Sciatic nerve (tissue), 2 donors: ENCODE results near the gene ACSL4. TPM values are rescaled to one million over a fixed set of nuclear protein-coding genes. Genes with fewer than 3 reads are reported as not detected.

Experiments
- ATAC-seq: fragments of 200-7000 bp; cut with Tn5 transposase; one replicate; pipeline ENCODE4 v1.9.1; 2020; ENCODE audit warnings: mild to moderate bottlenecking, moderate library complexity
- DNase-seq: peaks from one replicate; pipeline ENCODE4 v3.0.0-alpha.2; 2020; ENCODE audit warnings: low spot score
- intact Hi-C: fragments of 100-400 bp; cut with DNase I; formaldehyde crosslinking; loops from one replicate; pipeline ENCODE4 v1.14.2; 2022
- total RNA-seq: library from RNA; stranded (reverse); fragmentation: NEBNext Ultra II Directional; extraction: Animal tissue kit (Norgen Biotek cat#: 25700); gene quantifications from one replicate; pipeline ENCODE4 v1.2.1, GENCODE V29; 2021
- donor health status: DM: no; HTN: no; CAD: no.
- donor health status: DM: no; HTN: no; CAD: no.

Gene ACSL4
- total RNA-seq, 1 donor from 2014 or later, result 29.5 TPM

DNA sequence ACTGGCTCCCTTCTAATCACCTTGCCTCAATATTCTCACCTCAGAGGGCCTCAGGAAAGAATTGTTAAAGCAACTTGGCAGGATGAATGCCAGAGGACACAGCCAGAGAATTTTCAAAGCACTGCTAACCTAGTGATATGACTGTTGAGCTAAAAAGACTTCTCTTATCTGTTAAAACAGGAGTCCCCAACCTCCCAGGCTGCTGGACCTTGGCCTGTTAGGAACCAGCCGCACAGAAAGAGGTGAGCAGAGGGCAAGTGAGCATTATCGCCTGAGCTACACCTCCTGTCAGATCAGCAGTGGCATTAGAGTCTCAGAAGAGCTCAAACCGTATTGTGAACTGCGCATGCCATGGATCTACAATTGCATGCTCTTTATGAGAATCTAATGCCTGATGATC lies 106.4 kb downstream of the ACSL4 start:
- intact Hi-C loops, result no loop called here
- DNase-seq (no peak), ATAC-seq (no peak)

DNA sequence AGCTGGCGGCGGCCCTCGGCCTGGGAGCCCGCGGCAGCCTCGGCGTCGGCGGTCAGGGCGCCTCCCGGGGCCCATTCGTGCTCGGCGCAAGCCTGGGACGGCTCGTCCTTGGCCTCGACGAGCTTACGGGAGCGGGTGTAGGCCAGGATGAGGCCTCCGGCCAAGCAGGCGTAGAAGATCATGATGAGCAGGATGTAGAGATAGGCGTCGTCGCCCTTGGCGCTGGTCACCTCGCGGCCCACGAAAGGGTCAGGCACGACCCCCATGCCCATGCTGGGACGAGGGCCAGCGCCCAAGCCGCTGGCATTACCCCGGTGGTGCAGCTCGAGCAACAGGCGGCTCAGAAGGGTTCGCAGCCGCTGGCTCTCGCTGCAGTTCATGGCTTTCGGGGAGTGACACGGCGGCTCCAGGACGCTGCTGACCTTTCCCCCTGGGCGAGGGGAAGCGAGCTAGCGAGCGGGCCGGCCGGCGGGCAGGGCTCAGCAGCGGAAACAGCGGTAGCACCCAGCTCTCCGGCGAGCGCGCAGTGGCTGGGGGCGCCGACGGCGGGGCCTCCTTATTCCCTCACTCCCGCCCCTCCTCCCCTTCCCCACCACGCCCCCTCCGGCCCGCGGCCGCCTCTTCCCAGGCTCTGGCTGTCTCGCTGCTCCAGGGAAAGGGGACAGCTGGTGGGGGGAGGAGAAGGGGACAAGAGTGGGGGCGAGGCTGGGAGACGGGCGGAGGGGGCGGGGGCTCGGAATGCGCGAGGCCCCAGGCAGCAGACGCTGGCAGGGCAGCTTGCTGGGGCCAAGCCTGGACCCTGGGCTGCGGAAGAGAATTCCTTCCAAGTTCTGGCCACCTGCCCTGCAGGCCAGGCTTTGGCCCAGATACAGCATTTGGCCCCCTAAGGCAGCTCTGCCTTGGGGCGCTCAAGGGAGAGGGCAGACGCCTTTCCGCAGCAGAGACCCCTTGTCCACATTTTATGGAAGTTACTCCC lies 108.1 kb downstream of the ACSL4 start, which contains the start of gene KCNE5:
Gene KCNE5 (minus strand): TSS at position 532 of the 976 bp plus-strand sequence. CDS start 152 bp downstream, at position 380.
- intact Hi-C loops, result no loop called here
- ATAC-seq (no peak), DNase-seq (no peak)

DNA sequence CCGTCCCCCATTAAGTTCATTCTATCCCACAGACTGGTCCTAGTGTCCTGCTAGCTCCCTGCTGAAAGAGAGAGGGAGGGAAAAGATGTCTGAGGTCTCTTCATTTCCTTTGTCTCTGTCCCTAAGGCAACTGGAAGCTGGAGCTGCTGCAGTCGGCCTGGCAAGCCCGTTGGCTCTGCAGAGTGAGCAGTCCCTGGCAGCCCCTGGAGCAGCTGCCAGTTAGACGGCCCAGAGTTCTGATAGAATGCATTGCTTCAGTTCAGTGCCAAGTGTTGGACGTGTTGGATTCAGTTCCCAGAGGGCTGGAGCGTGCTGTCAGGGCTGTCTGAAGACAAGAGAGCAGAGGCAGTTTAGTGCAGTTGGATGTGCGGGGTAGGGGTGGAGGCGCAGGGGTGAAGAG lies 109.1 kb downstream of the ACSL4 start:
- ATAC-seq (no peak), DNase-seq (no peak)
- intact Hi-C loops, result no loop called here

DNA sequence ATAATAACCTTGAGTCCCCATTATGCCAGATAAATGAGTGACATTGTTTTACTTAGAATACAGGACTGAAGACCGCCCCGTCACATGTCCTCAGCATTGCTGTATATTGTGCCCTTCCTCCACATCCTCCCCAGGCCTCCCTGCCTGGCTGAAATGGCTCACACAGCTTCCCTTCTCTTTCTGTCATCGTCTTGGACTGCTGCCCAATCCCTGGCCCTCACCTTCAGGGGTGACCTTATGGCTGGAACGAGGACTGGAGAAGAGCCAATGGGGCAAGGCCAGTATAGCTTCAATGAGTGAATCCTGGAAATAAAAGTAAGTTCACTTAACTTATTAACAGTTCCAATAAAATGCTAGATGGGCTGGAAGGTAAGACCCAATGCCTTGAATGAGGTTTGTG lies 110.8 kb downstream of the ACSL4 start:
- ATAC-seq (no peak), DNase-seq (no peak)
- intact Hi-C loops, result no loop called here

DNA sequence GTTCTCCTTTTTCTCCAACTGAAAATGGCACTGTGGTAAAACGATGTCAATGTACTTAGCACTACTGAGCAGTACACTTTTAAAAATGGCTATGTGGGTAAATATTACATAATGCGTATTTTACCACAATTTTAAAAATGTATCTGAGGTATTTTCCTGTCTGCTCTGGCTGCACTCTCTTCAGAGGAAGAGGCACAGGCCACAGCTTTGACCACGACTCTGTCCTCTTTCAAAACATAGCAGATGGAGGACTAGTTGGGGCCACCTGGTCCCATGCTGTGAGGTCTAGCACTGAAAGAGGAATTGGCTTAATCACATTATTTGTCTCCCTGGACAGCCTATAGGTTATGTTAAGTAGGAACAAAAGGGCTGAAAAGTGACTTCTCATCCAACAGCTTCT lies 113.3 kb downstream of the ACSL4 start:
- intact Hi-C loops, result no loop called here
- no peak for ATAC-seq
- no peak for DNase-seq

DNA sequence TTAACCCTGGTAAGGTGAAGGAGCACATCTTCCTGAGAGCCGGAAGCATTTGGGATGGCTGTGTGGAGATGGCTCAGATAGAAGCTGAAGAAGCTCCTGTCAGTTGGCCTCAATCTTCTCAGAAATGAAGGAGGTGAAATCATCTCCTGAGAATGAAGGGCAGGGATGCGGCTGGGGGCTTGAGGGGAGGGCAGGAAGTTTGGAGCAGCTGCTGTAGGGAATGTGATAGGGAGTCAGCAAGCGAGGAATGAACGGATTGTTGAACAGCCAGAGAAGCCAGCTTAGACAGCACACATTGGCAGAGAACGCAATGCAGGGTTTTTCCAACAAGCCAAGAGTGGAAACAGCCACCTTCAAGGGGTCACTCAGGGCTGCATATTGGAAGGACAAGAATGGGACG lies 118.1 kb downstream of the ACSL4 start:
- ATAC-seq (no peak), DNase-seq (no peak)
- intact Hi-C loops, result no loop called here

DNA sequence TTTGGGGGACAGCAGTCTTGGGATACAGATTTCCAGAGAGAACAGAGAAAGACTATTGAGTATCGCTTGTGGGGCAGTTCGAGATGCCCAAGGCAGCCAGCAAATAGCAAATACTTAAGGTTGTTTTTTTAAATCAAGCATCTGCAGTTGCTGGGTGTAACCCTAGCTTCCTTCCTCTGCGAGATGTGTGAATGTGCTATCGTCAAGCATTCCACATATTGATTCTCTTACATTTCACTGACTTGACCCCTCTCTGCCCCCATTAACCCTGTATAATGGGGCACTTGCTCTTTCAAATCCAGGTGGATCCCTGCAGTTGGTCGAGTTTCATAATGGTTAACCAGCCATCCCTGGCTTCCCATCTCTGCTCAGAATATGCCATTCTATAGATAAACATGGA lies 131.6 kb downstream of the ACSL4 start:
- no peak for ATAC-seq
- intact Hi-C loops, result no loop called here
- no peak for DNase-seq

DNA sequence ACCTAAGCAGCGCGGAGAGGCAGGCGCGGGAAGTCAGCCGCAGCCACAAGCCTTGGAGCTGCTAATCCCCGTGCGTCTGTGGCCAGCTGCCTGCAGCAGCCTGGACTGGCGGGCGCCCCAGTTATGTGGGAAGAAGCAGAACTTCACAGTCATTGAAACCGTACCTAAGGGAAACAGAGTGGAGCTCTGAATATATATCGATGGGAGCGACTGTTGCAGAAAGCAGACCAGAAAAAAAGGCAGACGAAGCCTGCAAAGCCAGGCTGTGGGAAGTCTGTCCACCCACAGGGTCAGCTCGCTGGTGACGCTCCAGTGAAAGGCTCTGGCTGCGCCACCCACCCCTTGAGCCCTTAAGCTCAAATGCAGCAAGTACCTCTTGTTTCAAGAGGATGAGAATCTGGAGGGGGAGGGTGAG lies 132.8 kb downstream of the ACSL4 start:
- intact Hi-C loops, result no loop called here
- ATAC-seq, result no peak
- DNase-seq, result no peak

DNA sequence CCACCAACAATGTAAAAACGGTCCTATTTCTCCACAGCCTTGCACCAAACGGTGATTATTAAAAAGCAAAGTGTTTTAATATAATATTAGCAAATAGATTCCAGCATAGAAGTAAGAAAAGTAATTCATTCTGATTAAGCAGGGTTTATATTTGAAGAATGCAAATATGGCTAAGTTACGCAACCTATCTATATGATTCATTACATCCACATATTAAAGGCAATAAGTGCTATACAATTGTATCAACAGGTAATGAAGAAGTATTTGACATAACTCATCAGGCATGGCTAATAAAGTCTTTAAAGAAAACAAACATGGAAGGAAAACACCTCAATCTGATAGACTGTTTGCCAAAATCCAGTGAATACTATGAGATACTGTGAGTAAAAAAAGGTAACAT lies 137.0 kb downstream of the ACSL4 start:
- intact Hi-C loops, result no loop called here
- DNase-seq (no peak), ATAC-seq (no peak)

Other genes with a start within 250 kb of the ACSL4 start
- 6.7 TPM for gene NXT2, start 196.4 kb downstream of the ACSL4 start, total RNA-seq
- not detected for gene KCNE5, start 108.1 kb downstream of the ACSL4 start, total RNA-seq